Activated T-cell treated with anti-CD3 and anti-CD28 coated beads for 4 hours (primary cell): ENCODE data around the gene KLF15.

Source experiments
- DNase-seq: peaks from one replicate; pipeline ENCODE4 v3.0.0-alpha.2; 2020

The KLF15 gene

GRCh38 chr3:126389112-126389793 is 32.0 kb upstream of the KLF15 start:
- DNase-seq: no peak

DNA sequence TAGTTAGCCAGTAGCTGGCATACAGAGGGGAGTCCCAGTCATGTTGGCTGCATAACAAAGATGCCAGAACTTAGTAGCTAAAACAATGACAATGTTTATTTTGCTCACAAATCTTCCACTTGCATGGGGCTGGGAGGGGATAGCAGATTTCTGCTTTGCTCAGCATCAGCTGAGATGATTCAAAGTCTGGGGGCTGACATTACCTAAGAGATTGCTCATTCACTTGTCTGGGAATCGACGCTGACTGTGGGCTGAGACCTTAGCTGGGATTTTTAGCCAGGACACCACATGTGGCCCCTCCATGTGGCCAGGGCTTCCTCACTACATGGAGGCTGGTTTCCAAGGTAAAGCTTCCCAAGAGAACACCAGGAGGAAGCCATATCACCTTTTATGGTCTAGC is 24.8 kb upstream of the KLF15 start:
- no peak for DNase-seq

- no peak for DNase-seq
These were observed 23.0 kb upstream of the KLF15 start for GRCh38 chr3:126380011-126380768.

DNA sequence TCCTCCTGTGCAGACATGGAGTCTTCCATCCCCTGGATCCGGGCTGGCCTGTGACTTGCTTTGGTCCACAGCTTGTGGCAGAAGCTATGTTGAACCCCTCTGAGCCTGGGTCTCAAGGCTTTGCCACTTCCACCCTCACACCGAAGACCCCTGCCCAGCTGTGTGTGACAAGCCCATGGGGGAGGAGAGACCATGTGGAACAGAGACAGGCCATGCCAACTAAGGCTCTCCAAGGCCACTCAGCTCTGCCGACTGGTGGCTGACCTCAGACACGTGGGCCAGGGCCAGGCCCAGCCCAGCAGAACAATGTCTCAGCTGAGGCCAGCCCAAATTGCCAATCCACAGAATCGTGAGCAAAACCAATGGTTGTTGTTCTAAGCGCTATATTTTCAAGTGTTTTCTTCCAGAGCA is 21.1 kb upstream of the KLF15 start:
- DNase-seq: no peak

- no peak for DNase-seq
These were observed 20.0 kb upstream of the KLF15 start for GRCh38 chr3:126377211-126377610.

DNA sequence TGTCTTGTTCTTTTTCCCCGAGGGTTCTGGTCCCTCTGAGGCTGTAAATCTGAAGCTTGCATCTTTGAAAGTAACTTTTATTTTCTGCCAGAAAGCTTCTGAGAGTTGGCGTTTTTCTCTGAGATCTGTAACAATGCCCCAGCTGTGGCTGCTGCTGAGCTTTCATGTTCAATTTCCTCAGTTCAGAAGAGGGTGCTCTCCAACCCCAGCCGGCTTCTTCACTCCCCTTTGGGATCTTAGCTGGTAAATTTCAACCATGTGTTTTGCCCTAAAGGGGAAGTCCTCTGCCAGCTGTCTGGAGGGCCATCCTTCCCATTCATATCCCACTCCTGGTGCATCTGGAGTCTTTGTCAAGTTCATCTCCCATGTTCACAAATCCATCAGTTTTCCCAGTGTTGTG is 19.2 kb upstream of the KLF15 start:
- no peak for DNase-seq

DNA sequence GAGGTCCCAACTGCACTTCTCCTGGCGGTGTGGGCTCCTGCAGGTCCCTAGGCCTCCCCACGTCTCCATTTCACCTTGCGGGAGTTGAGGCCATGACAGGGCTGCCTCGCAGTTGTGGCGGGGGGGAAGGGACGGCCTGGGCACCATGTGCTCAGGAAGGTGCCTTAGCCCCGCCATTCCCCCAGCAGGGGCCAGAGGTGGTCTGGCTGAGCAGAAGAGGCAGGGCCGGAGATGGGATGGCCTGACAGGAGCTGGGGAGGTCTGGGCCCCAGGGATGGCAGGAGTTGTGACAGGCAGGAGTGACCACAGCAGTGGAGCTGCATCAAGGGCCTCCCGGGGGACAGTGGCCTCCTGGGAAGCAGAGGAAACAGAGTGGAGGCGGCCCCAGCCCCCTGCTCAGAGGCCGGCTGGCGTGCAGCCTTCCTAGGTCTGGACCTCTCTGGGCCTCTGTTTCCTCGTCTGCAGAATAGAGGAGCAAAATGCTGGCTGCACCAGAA is 18.7 kb upstream of the KLF15 start:
- DNase-seq: no peak

GRCh38 chr3:126373682-126374601 is 16.7 kb upstream of the KLF15 start:
- no peak for DNase-seq

DNA sequence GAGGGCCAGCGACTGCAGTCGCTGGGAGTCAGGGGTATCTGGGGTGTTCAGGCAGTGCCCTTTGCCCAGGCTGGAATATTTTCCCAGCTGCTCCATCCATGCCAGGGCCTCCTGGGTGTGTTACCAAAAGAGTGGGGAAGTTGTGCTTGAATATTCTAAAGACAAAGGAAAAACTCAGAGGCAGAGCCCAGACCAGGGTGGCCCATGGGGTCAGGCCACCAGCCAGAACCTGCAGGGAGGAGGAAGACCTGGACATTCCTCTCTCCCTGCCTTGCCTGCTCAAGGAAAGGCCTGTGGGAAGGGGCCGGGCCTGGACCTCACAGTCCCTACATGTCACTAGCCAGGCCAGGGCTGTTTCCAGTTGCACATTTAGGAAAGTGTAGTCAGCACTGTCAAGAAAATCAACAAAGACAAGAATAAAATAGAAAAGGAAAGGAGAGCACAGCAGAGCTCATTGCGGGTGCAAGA is 16.0 kb upstream of the KLF15 start:
- DNase-seq: no peak

DNA sequence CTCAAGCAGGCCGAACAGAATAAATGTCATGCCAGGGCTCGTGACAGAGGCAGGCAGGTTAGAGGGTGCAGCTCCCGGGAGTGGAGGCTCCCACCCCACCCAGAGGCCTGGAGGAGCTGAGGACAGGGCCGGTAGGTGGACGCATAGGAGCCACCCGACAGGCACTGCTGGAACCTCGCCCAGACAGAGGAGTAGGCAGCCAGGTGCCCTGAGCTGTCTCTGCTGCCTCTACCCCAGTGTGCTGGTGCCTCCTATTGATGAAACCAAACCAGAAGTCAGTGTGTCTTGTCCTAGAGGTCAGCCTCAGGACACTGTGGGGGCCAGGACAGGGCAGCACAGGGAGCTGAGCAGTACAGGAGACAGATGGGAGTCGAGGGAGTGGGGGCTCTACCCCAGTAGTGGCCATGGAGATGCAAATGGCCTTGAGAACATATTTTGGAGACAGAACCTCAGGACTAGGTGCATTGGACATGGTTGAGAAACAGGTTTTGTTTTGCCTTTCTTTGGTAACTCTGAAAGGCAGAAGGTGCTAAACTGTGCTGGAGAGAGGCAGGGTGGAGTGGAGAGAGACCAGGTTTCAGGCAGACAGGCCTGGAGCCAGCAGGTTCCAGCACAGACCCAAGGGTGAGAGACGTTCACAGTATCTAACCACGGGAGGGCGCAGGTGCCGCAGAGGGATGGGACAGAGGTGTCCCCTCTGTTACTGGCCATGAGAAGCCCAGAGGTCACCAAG is 15.4 kb upstream of the KLF15 start:
- DNase-seq: no peak

DNA sequence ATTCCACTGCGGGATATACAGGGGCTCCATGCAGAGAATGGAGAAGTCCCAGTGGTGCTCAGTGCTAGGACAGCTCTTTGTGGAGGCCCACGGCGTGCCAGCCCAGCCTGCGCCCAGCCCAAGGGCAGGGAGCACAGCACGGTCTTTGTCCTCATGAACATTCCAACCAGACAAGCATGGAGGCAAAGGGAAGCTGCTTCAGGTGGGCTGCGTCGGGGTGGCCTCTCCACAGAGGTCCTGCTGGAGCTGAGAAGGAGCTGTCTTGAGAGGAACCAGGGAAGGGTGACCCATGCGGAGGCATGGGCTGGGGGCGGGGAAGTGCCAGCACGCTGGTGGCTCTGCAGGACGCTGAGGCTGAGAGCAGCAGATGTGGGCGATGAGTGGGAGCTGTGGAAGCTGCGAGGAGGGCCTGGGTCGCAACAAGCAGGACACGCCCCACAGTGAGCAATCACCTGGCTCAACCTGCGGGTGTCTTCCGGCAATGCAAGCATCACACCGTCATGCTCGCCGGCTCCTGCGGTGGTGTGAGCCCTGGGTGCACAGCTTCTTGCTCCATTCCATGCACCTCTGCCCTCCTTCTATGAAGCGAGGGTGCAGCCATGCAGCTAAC is 14.0 kb upstream of the KLF15 start:
- no peak for DNase-seq

DNA sequence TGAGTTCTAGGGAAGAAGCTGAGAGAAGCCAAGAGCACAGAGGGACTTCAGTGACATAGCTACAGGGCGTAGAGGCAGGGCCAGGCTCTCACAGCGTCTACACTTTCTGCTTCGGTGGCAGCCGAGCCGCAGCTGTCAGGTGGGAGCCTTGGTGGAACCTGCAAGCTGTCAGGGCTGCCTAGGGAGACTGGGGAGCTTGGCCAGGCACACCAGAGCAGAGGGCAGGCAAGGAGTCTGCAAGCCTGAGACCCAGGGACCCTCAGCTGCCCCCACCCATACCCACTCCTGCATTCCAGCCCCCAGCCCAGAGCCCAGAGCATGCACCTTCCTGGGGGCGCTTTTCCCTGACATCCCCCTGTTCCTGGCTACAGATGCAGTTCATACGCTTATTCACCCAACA is 13.4 kb upstream of the KLF15 start:
- no peak for DNase-seq

- no peak for DNase-seq
These were observed 12.8 kb upstream of the KLF15 start for GRCh38 chr3:126370055-126370454.

- DNase-seq: no peak
These were observed 12.3 kb upstream of the KLF15 start for GRCh38 chr3:126369490-126369889.

- DNase-seq: no peak
These were observed 10.2 kb upstream of the KLF15 start for GRCh38 chr3:126367316-126367805.

- no peak for DNase-seq
These were observed 8.4 kb upstream of the KLF15 start for GRCh38 chr3:126365351-126366277.

GRCh38 chr3:126364731-126365301 is 7.6 kb upstream of the KLF15 start:
- DNase-seq: no peak

DNA sequence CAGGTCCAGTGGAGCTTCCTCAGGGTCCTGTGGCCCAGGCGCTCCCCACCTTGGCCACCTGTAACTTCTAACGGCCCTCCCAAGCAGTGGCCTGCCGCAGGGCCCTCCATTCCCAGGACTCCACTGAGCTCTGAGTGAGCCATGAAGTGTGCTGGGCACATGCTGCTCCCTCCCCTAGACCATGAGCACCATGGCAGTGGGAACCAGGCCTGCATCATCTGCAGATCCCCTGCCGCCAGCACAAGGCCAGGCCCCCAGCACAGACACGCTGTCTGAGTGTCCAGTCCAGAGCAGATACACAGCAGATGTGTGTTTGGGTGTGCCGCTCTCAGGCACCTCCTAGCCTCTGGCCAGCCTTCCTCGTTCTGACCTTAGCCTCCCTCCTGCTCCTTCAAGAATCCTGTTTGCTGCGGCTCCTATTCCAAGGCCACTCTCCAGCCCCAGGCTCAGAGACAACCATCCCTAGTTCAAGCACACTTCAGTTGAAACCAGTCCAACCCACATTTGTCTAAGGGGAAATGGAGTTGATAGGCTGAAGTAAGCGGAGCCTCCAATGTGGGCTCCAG is 7.0 kb upstream of the KLF15 start:
- DNase-seq: no peak

DNA sequence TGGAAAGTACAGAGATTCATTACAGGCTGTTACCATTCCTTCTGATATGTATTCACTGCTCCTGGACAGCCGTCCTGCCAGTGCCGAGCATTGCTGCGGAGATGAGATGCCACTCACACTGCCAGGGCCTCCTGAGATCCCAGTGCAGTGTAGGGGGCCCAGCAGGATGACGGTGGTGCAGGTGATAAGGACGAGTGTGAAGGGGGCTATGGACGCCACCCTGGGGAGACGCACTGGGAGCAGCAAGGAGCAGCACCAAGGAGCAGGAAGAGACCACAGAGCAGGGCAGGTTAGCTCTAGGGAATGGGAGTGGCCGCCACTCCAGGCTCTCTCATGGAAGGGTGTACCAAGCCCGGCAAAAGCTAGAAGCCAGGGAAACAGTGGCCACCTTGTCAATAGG is 4.0 kb upstream of the KLF15 start:
- DNase-seq: no peak

DNA sequence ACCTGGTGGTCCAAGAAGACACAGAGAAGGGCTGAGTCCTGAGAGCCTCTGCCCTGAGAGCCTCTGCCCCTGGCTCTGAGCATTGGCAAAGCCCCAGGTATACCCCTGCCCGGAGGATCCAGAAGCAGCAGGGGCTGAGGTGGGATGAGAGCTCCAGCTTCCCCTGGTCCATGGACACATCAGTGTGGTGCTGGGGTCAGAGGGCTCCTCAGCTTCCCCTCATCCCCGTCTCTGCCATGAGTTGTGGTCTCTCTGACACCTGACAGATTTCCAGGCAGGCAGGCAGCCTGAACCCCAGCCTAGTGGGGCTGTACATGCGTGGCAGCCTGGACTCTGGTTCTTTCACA is 3.5 kb upstream of the KLF15 start:
- DNase-seq: no peak
